Measurements from ENCODE around the gene FCSK. TPM values are rescaled to one million over a fixed set of nuclear protein-coding genes. Genes with fewer than 3 reads are reported as not detected.

FCSK gene
- total and polyA plus RNA-seq, 4 donors: 12.0 to 24.1 (median 14.2) TPM

DNA sequence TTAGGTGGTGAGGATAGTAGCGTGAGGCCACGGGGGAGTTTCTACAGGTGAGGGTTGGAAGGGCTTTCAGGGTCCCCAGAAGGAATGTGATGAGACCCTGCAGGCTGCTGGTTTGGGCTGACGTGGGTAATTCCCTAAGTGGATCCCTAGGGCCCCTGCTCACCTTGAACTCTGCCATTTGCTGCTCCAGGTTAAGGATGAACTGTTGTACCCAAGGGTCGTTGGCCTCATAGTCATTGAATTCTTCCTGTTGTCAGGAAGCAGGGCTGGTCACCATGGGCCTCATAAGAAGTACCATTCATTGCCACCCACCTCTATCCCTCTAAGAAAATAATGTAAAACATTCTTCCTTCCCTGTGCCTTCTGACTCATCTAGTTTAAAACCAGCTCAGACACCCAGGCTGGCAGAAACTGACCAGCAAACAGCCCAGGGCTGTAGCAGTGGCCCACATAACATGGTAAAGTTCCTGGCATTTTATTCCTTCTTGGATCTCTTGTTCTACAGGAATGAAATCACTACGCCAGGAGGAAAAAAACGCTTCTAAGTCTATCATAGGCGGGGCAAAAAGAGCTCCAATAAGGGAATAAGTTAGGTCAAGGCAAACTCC, 27.6 kb downstream of the FCSK start:
- no peak overlapping the region for H3K9ac ChIP-seq (ENCODE audit: insufficient read depth in 1 of 2, low read length in 2 of 2)
- no peaks in the 10 kb centered on the region for H3K27me3 ChIP-seq (ENCODE audit: control insufficient read depth in 3 of 3, insufficient read depth in 3 of 3, low read length in 2 of 3)
- H3K9me3 ChIP-seq (ENCODE audit: control insufficient read depth in 4 of 4, insufficient read depth in 3 of 4, low read length in 3 of 4): no peaks in the 10 kb centered on the region
- no peak overlapping the region for H3K4me3 ChIP-seq
- ATAC-seq (ENCODE audit: insufficient read depth, low FRiP score) (no peak), DNase-seq (no peak)
- H3K4me1 ChIP-seq (ENCODE audit: control insufficient read depth in 5 of 5, insufficient read depth in 5 of 5, low read length in 5 of 5): peaks cover 0 to 6% (median 0%) of the 10 kb centered on the region in 5 donors
- TF ChIP-seq, protein P1, sequence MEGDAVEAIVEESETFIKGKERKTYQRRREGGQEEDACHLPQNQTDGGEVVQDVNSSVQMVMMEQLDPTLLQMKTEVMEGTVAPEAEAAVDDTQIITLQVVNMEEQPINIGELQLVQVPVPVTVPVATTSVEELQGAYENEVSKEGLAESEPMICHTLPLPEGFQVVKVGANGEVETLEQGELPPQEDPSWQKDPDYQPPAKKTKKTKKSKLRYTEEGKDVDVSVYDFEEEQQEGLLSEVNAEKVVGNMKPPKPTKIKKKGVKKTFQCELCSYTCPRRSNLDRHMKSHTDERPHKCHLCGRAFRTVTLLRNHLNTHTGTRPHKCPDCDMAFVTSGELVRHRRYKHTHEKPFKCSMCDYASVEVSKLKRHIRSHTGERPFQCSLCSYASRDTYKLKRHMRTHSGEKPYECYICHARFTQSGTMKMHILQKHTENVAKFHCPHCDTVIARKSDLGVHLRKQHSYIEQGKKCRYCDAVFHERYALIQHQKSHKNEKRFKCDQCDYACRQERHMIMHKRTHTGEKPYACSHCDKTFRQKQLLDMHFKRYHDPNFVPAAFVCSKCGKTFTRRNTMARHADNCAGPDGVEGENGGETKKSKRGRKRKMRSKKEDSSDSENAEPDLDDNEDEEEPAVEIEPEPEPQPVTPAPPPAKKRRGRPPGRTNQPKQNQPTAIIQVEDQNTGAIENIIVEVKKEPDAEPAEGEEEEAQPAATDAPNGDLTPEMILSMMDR (IDR thresholded peaks at IDR 0.05; ENCODE audit: control extremely low read depth, extremely low read depth): no peak
- peaks cover 4 to 60% (median 26%) of the 10 kb centered on the region in 4 donors for H3K36me3 ChIP-seq (ENCODE audit: control insufficient read depth in 4 of 4, insufficient read depth in 4 of 4, low read length in 4 of 4)
- 93 to 94% methylated on average over 7 of the region's 7 CpGs for WGBS, 2 donors
- no peak overlapping the region for H3K27ac ChIP-seq (ENCODE audit: low read depth in 1 of 2, low read length in 1 of 2)

DNA sequence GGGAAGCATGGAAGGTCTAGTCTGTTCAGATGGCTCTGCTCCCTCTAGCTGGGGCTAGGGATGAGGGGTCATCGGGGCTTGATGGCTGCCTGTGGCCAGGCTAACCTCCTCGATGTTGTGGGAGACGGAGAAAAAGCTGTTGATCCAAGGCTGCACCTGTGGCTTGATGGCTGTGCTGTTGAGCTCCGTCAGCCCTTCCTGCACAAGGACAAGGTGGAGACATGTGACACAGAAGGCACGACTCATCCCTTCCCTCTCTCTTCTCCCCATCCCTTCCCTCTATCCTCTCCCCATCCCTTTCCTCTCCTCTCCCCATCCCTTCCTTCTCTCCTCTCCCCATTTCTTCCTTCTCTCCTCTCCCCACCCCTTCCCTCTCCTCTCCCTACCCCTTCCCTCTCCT, 28.2 kb downstream of the FCSK start:
- peaks cover 0 to 6% (median 0%) of the 10 kb centered on the region in 5 donors for H3K4me1 ChIP-seq (ENCODE audit: control insufficient read depth in 5 of 5, insufficient read depth in 5 of 5, low read length in 5 of 5)
- no peaks in the 10 kb centered on the region for H3K9me3 ChIP-seq (ENCODE audit: control insufficient read depth in 4 of 4, insufficient read depth in 3 of 4, low read length in 3 of 4)
- no peak overlapping the region for H3K9ac ChIP-seq (ENCODE audit: insufficient read depth in 1 of 2, low read length in 2 of 2)
- H3K27ac ChIP-seq (ENCODE audit: low read depth in 1 of 2, low read length in 1 of 2): no peak overlapping the region
- H3K4me3 ChIP-seq: no peak overlapping the region
- no peak for ATAC-seq (ENCODE audit: insufficient read depth, low FRiP score)
- no peak for DNase-seq
- H3K36me3 ChIP-seq (ENCODE audit: control insufficient read depth in 4 of 4, insufficient read depth in 4 of 4, low read length in 4 of 4): peaks cover 4 to 60% (median 26%) of the 10 kb centered on the region in 4 donors
- TF ChIP-seq, protein P1 (IDR thresholded peaks at IDR 0.05; ENCODE audit: control extremely low read depth, extremely low read depth): no peak
- no peaks in the 10 kb centered on the region for H3K27me3 ChIP-seq (ENCODE audit: control insufficient read depth in 3 of 3, insufficient read depth in 3 of 3, low read length in 2 of 3)
- 89 to 93% methylated on average over 4 to 5 of the region's 5 CpGs for WGBS, 2 donors

DNA sequence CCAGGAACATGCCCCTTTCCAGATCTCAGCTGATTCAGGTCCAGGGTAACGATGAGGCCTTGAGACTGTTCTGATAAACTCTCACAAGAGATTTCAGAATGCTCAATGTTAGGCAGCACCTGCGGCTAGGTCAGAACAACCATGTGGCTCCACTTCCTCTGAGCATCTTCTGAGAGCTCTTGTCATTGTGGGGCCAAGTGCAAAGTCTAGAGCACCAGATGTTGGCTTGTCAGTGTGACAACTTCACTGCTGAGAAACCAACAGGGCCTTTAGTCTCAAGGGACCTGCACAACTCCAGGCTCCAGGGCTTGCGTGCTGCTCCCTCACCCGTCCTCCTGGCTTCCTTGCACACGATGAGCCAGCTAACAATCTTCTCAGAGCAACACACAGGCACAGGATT, 29.0 kb downstream of the FCSK start:
- no peak for ATAC-seq (ENCODE audit: insufficient read depth, low FRiP score)
- TF ChIP-seq, protein P1 (IDR thresholded peaks at IDR 0.05; ENCODE audit: control extremely low read depth, extremely low read depth): no peak
- Histone ChIP-seq H3K27ac (ENCODE audit: low read depth in 1 of 2, low read length in 1 of 2) (no peak overlapping the region), H3K36me3 (ENCODE audit: control insufficient read depth in 4 of 4, insufficient read depth in 4 of 4, low read length in 4 of 4) (peaks cover 4 to 60% (median 27%) of the 10 kb centered on the region in 4 donors), H3K4me3 (no peak overlapping the region), H3K9me3 (ENCODE audit: control insufficient read depth in 4 of 4, insufficient read depth in 3 of 4, low read length in 3 of 4) (no peaks in the 10 kb centered on the region), H3K4me1 (ENCODE audit: control insufficient read depth in 5 of 5, insufficient read depth in 5 of 5, low read length in 5 of 5) (peaks cover 0 to 6% (median 0%) of the 10 kb centered on the region in 5 donors), H3K27me3 (ENCODE audit: control insufficient read depth in 3 of 3, insufficient read depth in 3 of 3, low read length in 2 of 3) (no peaks in the 10 kb centered on the region), H3K9ac (ENCODE audit: insufficient read depth in 1 of 2, low read length in 2 of 2) (no peak overlapping the region)
- 93 to 96% methylated on average over 5 of the region's 5 CpGs for WGBS, 2 donors
- DNase-seq: no peak

DNA sequence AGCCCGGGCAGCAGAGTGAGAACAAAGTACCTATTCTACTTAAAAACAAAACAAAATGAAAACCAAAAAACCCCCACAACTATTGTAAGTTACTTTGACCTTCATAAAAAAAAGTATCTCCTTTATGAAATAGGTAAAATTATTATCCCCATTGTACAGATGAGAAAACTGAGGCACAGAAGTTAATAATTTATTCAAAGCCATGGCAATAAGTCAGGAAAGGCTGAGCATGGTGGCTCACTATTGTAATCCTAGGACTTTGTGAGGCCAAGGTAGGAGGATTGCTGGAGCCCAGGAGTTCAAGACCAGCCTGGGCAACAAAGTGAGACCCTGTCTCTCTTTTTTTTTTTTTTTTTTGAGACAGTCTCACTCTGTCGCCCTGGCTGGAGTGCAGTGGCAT, 30.5 kb downstream of the FCSK start:
- H3K27ac ChIP-seq (ENCODE audit: low read depth in 1 of 2, low read length in 1 of 2): no peak overlapping the region
- WGBS, 2 donors: 92 to 94% methylated on average over 2 of the region's 2 CpGs
- H3K4me3 ChIP-seq: no peak overlapping the region
- H3K4me1 ChIP-seq (ENCODE audit: control insufficient read depth in 5 of 5, insufficient read depth in 5 of 5, low read length in 5 of 5): peaks cover 0 to 2% (median 0%) of the 10 kb centered on the region in 5 donors
- no peak for ATAC-seq (ENCODE audit: insufficient read depth, low FRiP score)
- DNase-seq: no peak
- H3K36me3 ChIP-seq (ENCODE audit: control insufficient read depth in 4 of 4, insufficient read depth in 4 of 4, low read length in 4 of 4): peaks cover 6 to 48% (median 25%) of the 10 kb centered on the region in 4 donors
- H3K9ac ChIP-seq (ENCODE audit: insufficient read depth in 1 of 2, low read length in 2 of 2): no peak overlapping the region
- no peaks in the 10 kb centered on the region for H3K27me3 ChIP-seq (ENCODE audit: control insufficient read depth in 3 of 3, insufficient read depth in 3 of 3, low read length in 2 of 3)
- TF ChIP-seq, protein P1 (IDR thresholded peaks at IDR 0.05; ENCODE audit: control extremely low read depth, extremely low read depth): no peak
- no peaks in the 10 kb centered on the region for H3K9me3 ChIP-seq (ENCODE audit: control insufficient read depth in 4 of 4, insufficient read depth in 3 of 4, low read length in 3 of 4)
